ENCODE data around the gene SLC38A4.

GRCh38 chr12:46818642-46819041 is 7.2 kb downstream of the SLC38A4 start:
- TF ChIP-seq, protein P1, sequence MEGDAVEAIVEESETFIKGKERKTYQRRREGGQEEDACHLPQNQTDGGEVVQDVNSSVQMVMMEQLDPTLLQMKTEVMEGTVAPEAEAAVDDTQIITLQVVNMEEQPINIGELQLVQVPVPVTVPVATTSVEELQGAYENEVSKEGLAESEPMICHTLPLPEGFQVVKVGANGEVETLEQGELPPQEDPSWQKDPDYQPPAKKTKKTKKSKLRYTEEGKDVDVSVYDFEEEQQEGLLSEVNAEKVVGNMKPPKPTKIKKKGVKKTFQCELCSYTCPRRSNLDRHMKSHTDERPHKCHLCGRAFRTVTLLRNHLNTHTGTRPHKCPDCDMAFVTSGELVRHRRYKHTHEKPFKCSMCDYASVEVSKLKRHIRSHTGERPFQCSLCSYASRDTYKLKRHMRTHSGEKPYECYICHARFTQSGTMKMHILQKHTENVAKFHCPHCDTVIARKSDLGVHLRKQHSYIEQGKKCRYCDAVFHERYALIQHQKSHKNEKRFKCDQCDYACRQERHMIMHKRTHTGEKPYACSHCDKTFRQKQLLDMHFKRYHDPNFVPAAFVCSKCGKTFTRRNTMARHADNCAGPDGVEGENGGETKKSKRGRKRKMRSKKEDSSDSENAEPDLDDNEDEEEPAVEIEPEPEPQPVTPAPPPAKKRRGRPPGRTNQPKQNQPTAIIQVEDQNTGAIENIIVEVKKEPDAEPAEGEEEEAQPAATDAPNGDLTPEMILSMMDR (IDR thresholded peaks at IDR 0.05) = no peak
- TF ChIP-seq POLR2AphosphoS5 (IDR thresholded peaks at IDR 0.05) (no peak), POLR2A (IDR thresholded peaks at IDR 0.05) (no peak), EP300 (IDR thresholded peaks at IDR 0.05) (no peak)
